Measurements from ENCODE around the gene GRIN3B.

DNA sequence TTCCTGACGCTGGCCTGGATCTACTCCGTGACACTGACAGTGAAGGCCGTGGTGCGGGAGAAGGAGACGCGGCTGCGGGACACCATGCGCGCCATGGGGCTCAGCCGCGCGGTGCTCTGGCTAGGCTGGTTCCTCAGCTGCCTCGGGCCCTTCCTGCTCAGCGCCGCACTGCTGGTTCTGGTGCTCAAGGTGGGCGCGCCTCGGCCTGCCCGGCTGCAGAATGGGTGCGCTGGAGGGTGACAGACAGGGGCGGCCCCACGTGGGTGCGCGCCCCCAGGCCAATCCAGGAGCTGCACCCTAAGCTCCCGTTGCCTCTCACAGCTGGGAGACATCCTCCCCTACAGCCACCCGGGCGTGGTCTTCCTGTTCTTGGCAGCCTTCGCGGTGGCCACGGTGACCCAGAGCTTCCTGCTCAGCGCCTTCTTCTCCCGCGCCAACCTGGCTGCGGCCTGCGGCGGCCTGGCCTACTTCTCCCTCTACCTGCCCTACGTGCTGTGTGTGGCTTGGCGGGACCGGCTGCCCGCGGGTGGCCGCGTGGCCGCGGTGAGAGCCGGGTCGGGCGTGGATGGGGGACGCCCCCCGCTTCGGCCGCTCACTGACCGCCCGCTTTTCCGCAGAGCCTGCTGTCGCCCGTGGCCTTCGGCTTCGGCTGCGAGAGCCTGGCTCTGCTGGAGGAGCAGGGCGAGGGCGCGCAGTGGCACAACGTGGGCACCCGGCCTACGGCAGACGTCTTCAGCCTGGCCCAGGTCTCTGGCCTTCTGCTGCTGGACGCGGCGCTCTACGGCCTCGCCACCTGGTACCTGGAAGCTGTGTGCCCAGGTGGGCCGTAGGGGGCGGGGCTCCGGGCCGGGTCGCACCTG, 46.8 kb downstream of the GRIN3B start:
- TF ChIP-seq, protein P1, sequence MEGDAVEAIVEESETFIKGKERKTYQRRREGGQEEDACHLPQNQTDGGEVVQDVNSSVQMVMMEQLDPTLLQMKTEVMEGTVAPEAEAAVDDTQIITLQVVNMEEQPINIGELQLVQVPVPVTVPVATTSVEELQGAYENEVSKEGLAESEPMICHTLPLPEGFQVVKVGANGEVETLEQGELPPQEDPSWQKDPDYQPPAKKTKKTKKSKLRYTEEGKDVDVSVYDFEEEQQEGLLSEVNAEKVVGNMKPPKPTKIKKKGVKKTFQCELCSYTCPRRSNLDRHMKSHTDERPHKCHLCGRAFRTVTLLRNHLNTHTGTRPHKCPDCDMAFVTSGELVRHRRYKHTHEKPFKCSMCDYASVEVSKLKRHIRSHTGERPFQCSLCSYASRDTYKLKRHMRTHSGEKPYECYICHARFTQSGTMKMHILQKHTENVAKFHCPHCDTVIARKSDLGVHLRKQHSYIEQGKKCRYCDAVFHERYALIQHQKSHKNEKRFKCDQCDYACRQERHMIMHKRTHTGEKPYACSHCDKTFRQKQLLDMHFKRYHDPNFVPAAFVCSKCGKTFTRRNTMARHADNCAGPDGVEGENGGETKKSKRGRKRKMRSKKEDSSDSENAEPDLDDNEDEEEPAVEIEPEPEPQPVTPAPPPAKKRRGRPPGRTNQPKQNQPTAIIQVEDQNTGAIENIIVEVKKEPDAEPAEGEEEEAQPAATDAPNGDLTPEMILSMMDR (IDR thresholded peaks at IDR 0.05), result no peak
- no peak for TF ChIP-seq POLR2A (IDR thresholded peaks at IDR 0.05)
